Trophoblast cell (in vitro differentiated cells and primary cell): ENCODE results near the gene LRPPRC.

Experiments used
- DNase-seq, 2 donors: peaks; one replicate each; pipeline ENCODE4 v3.0.0-alpha.2; 2016
- H2AFZ ChIP-seq: 2 replicates; pipeline ENCODE4 v1.6.1; 2013; ENCODE audit warnings: low read length, moderate library complexity, mild to moderate bottlenecking; ENCODE audit not compliant: insufficient read depth, poor library complexity
- H2AK5ac ChIP-seq: 2 replicates; pipeline ENCODE4 v1.6.1; 2013; ENCODE audit warnings: mild to moderate bottlenecking, low read length
- H2BK120ac ChIP-seq: 2 replicates; pipeline ENCODE4 v1.6.1; 2013; ENCODE audit warnings: low read length, mild to moderate bottlenecking, moderate library complexity; ENCODE audit not compliant: insufficient read depth, poor library complexity
- H2BK12ac ChIP-seq: 2 replicates; pipeline ENCODE4 v1.6.1; 2013; ENCODE audit warnings: mild to moderate bottlenecking, low read length, moderate library complexity
- H2BK5ac ChIP-seq: 2 replicates; pipeline ENCODE4 v1.6.1; 2013; ENCODE audit warnings: low read length, low read depth, moderate library complexity, mild to moderate bottlenecking; ENCODE audit not compliant: poor library complexity
- H3K14ac ChIP-seq: 2 replicates; pipeline ENCODE4 v1.6.1; 2013; ENCODE audit warnings: mild to moderate bottlenecking, low read length
- H3K18ac ChIP-seq: 2 replicates; pipeline ENCODE4 v1.6.1; 2013; ENCODE audit warnings: mild to moderate bottlenecking, low read length
- H3K23ac ChIP-seq: 2 replicates; pipeline ENCODE4 v1.6.1; 2013; ENCODE audit warnings: low read length
- H3K27ac ChIP-seq: 2 replicates; pipeline ENCODE4 v1.5.1; 2013; ENCODE audit warnings: low read depth, mild to moderate bottlenecking, inconsistent platforms, low read length, moderate library complexity
- H3K27me3 ChIP-seq: 2 replicates; pipeline ENCODE4 v1.6.1; 2013; ENCODE audit warnings: inconsistent platforms, mild to moderate bottlenecking, low read length, moderate library complexity; ENCODE audit not compliant: insufficient read depth
- H3K36me3 ChIP-seq, 2 experiments: 1 replicate in 1 of 2; 2 replicates in 1 of 2; pipeline ENCODE4 v1.6.1; 2013; ENCODE audit warnings: low read length in 2 of 2, mild to moderate bottlenecking in 2 of 2, moderate library complexity in 1 of 2; ENCODE audit not compliant: insufficient read depth in 2 of 2, control insufficient read depth in 1 of 2
- H3K4ac ChIP-seq: 2 replicates; pipeline ENCODE4 v1.6.1; 2013; ENCODE audit warnings: low read depth, mild to moderate bottlenecking, low read length, moderate library complexity
- H3K4me1 ChIP-seq, 2 experiments: 1 replicate in 1 of 2; 2 replicates in 1 of 2; pipeline ENCODE4 v1.6.1; 2013; ENCODE audit warnings: low read length in 2 of 2, mild to moderate bottlenecking in 2 of 2, moderate library complexity in 1 of 2; ENCODE audit not compliant: insufficient read depth in 2 of 2, control insufficient read depth in 1 of 2
- H3K4me2 ChIP-seq: 2 replicates; pipeline ENCODE4 v1.6.1; 2013; ENCODE audit warnings: inconsistent platforms, mild to moderate bottlenecking, low read length, moderate library complexity
- H3K4me3 ChIP-seq: 2 replicates; pipeline ENCODE4 v1.5.1; 2013; ENCODE audit warnings: mild to moderate bottlenecking, low read depth, low read length, inconsistent platforms
- H3K79me1 ChIP-seq: one replicate; pipeline ENCODE4 v1.6.1; 2013; ENCODE audit warnings: low read length
- H3K79me2 ChIP-seq: 2 replicates; pipeline ENCODE4 v1.6.1; 2013; ENCODE audit warnings: low read length, mild to moderate bottlenecking; ENCODE audit not compliant: control insufficient read depth, insufficient read depth, poor library complexity
- H3K9ac ChIP-seq: 2 replicates; pipeline ENCODE4 v1.6.1; 2013; ENCODE audit warnings: mild to moderate bottlenecking, low read length
- H3K9me3 ChIP-seq: 2 replicates; pipeline ENCODE4 v1.6.1; 2013; ENCODE audit warnings: low read depth, mild to moderate bottlenecking, control low read depth, inconsistent platforms, low read length; ENCODE audit not compliant: insufficient read depth
- H4K12ac ChIP-seq: 2 replicates; pipeline ENCODE4 v1.6.1; 2013; ENCODE audit warnings: low read depth, mild to moderate bottlenecking, low read length, moderate library complexity
- H4K8ac ChIP-seq: 2 replicates; pipeline ENCODE4 v1.6.1; 2013; ENCODE audit warnings: low read depth, mild to moderate bottlenecking, low read length, moderate library complexity
- H4K91ac ChIP-seq: one replicate; pipeline ENCODE4 v1.6.1; 2013; ENCODE audit warnings: low read depth, mild to moderate bottlenecking, low read length, moderate library complexity
- WGBS: extraction: QIAGEN DNeasy Blood & Tissue Kit; methylation state at CpG from one replicate; pipeline ENCODE4 v1.1.7; 2013; ENCODE audit warnings: missing lambda C conversion rate; ENCODE audit not compliant: insufficient read length, insufficient coverage; ENCODE audit errors: extremely low coverage; 5-methylcytosine and 5-hydroxymethylcytosine counted together

The LRPPRC gene

DNA sequence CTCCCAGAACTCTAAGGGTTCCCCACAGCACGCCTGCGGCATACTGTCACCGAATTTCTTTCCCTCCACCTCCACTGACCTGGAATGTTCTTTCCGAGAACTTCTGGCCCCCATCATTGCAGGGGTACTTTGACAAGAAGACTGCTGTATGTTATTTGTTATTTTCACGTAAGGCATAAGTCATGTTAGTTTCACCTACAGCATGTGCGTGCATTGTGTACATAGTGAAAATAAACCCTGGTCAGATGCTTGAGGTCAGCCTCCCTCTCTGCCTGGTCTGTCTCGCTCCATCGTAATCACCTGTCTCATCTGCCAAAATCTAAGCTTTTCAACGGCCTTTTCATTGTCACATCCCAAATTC is 152.9 kb downstream of the LRPPRC start:
- Histone ChIP-seq H3K18ac (no peak overlapping the region), H2BK12ac (no peak overlapping the region), H3K23ac (no peak overlapping the region), H2AK5ac (no peak overlapping the region), H3K14ac (no peak overlapping the region), H3K27ac (no peak overlapping the region), H4K8ac (no peak overlapping the region), H3K4ac (no peak overlapping the region), H3K9me3 (no peaks in the 10 kb centered on the region), H3K27me3 (no peaks in the 10 kb centered on the region), H3K9ac (no peak overlapping the region), H2AFZ (no peak overlapping the region), H3K79me1 (no peaks in the 10 kb centered on the region), H2BK120ac (no peak overlapping the region), H4K91ac (no peak overlapping the region), H4K12ac (no peak overlapping the region), H3K79me2 (no peaks in the 10 kb centered on the region), H3K36me3 (no peaks in the 10 kb centered on the region), H2BK5ac (no peak overlapping the region), H3K4me2 (no peak overlapping the region), H3K4me3 (no peak overlapping the region), H3K4me1 (no peaks in the 10 kb centered on the region)
- WGBS: no CpG with 5 or more reads among the region's 9 CpGs
- DNase-seq: no peak

DNA sequence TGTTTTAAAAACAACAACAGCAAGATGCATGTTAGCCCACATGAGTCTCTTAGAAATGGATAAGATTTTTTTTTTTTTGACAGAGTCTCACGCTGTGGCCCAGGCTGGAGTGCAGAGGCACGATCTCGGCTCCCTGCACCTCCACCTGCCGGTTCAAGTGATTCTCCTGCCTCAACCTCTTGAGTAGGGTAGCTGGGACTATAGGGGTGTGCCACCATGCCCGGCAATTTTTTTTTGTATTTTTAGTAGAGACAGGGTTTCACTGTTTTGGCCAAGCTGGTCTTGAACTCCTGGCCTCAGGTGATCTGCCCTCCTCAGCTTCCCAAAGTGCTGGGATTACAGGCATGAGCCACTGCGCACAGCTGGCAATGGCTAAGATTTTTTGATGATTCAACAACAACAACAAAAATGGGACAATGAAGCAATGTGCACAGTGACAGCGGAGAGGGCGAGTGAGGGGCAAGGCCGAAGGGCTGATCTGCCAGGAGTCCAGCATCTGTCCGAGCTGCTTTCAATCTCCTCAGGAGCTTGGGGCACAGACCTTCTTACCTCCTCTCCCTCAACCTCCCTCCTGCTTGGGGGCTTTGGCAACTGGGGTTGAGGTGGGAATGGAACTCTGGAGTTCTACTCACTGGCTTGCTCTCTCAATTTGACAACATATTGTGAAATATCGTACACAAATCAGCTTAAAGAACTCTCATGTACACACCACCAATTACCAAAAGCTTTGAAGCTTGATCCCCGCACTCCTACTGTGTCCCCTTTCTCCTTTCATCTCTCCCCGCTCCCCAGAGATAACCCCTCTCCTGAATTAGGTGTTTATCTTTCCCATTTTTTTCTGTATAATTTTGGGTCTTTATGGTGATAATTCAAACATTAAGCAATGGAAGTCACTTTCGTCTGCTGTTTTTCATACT is 153.6 kb downstream of the LRPPRC start:
- no peak overlapping the region for H4K12ac ChIP-seq
- H2BK5ac ChIP-seq: no peak overlapping the region
- no peak overlapping the region for H4K91ac ChIP-seq

DNA sequence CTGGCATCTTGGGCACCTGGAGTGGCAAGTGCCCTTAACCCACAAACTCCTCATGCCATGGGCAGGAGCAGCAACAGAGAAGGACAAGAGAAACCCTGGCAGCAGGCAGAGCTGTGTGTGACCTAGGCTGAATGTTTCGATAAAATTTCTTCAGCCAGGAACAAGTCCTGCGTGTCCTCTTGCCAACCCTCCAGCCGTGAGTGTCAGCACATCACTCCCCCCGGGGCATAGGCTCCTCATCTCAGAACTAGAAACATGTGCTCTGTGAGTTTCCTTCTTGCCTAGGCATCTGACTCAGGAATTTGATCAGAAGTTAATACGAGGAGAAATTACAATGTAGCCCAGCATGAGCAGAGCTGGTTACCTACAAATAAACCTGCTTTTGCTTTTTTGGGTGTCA is 154.8 kb downstream of the LRPPRC start:
- no peaks in the 10 kb centered on the region for H3K79me2 ChIP-seq
- H3K4me1 ChIP-seq: no peaks in the 10 kb centered on the region
- no peak overlapping the region for H3K27ac ChIP-seq
- H3K9ac ChIP-seq: peak overlapping the region; percentile 21
- no peak overlapping the region for H2BK12ac ChIP-seq
- no peak overlapping the region for H2AK5ac ChIP-seq
- WGBS: no CpG with 5 or more reads among the region's 5 CpGs
- no peak for DNase-seq
- no peak overlapping the region for H3K23ac ChIP-seq
- no peaks in the 10 kb centered on the region for H3K79me1 ChIP-seq
- no peak overlapping the region for H3K18ac ChIP-seq
- no peak overlapping the region for H2BK120ac ChIP-seq
- H2AFZ ChIP-seq: no peak overlapping the region
- H3K36me3 ChIP-seq: no peaks in the 10 kb centered on the region
- no peak overlapping the region for H3K4me2 ChIP-seq
- no peak overlapping the region for H3K4me3 ChIP-seq
- no peak overlapping the region for H4K91ac ChIP-seq
- H3K14ac ChIP-seq: no peak overlapping the region
- H3K4ac ChIP-seq: no peak overlapping the region
- H4K12ac ChIP-seq: no peak overlapping the region
- H3K27me3 ChIP-seq: no peaks in the 10 kb centered on the region
- peaks cover 1% of the 10 kb centered on the region for H3K9me3 ChIP-seq
- no peak overlapping the region for H2BK5ac ChIP-seq
- H4K8ac ChIP-seq: no peak overlapping the region

More for the DNA sequence above, 153.6 kb downstream of the LRPPRC start:
- H3K79me1 ChIP-seq: no peaks in the 10 kb centered on the region
- no peak for DNase-seq
- H2AK5ac ChIP-seq: no peak overlapping the region
- no peak overlapping the region for H4K8ac ChIP-seq
- H3K36me3 ChIP-seq: no peaks in the 10 kb centered on the region
- no CpG with 5 or more reads among the region's 14 CpGs for WGBS
- no peak overlapping the region for H3K4me2 ChIP-seq
- H2BK120ac ChIP-seq: no peak overlapping the region
- no peak overlapping the region for H3K27ac ChIP-seq
- no peak overlapping the region for H2AFZ ChIP-seq
- no peaks in the 10 kb centered on the region for H3K79me2 ChIP-seq
- H3K18ac ChIP-seq: no peak overlapping the region
- H3K4me1 ChIP-seq: no peaks in the 10 kb centered on the region
- no peak overlapping the region for H3K9ac ChIP-seq
- no peak overlapping the region for H3K4ac ChIP-seq
- H3K4me3 ChIP-seq: no peak overlapping the region
- no peak overlapping the region for H2BK12ac ChIP-seq
- H3K9me3 ChIP-seq: no peaks in the 10 kb centered on the region
- no peak overlapping the region for H3K14ac ChIP-seq
- no peaks in the 10 kb centered on the region for H3K27me3 ChIP-seq
- H3K23ac ChIP-seq: no peak overlapping the region

DNA sequence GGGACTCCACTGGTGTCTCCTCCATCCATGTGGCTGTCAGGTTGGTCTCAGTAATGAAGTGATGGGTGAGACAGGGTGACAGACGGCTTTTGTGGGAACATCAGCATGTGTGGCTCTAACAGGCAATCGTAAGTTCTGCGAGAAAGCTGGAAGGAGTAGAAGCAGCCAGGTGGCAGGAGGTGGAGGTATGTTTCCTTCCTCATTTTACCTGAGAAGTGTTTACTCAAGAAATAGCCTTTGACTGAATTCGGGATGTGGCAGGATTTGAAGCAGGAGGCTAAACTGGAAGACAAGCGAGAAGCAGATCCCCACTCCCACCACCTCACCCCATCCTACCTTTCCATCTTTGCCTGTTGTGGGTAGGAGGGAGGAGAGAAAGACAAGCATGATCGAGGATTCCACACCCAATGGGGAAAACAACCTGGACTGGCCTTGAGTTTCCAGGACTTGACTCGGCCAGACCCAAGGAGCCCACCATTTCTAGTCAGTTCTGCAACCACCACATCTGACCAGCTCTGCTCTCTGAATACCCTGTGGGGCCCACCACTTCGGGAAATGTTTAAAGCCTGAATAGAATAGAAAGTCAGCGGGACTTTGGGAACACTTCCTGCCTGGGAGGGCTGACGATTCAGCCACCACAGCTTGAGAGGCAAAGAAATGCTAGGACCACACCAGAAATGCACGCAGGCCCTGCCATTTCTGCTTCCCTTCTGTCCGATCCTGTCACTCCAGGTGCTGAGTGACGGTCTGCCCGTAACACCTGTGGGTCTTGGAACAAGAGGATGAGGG is 155.8 kb downstream of the LRPPRC start:
- H3K4me2 ChIP-seq: no peak overlapping the region
- H3K79me1 ChIP-seq: no peaks in the 10 kb centered on the region
- no peak overlapping the region for H3K27ac ChIP-seq
- H2BK5ac ChIP-seq: no peak overlapping the region
- H3K36me3 ChIP-seq: no peaks in the 10 kb centered on the region
- H2AK5ac ChIP-seq: no peak overlapping the region
- H3K14ac ChIP-seq: no peak overlapping the region
- H3K4me1 ChIP-seq: no peaks in the 10 kb centered on the region
- H3K9me3 ChIP-seq: peaks cover 1% of the 10 kb centered on the region
- no peak overlapping the region for H3K23ac ChIP-seq
- WGBS: no CpG with 5 or more reads among the region's 14 CpGs
- H3K4ac ChIP-seq: no peak overlapping the region
- H3K4me3 ChIP-seq: peak overlapping the region; percentile 23
- no peak overlapping the region for H4K8ac ChIP-seq
- no peak overlapping the region for H4K91ac ChIP-seq
- H3K18ac ChIP-seq: no peak overlapping the region
- H2BK120ac ChIP-seq: no peak overlapping the region
- H3K27me3 ChIP-seq: no peaks in the 10 kb centered on the region
- H3K79me2 ChIP-seq: no peaks in the 10 kb centered on the region
- H2BK12ac ChIP-seq: no peak overlapping the region
- DNase-seq: no peak
- H4K12ac ChIP-seq: no peak overlapping the region
- H3K9ac ChIP-seq: no peak overlapping the region
- H2AFZ ChIP-seq: no peak overlapping the region
